DOHH2 (cell line): Measurements from ENCODE around the gene PPP6R3.

ENCODE experiments used
- CTCF ChIP-seq: fragments of 200-600 bp; sonication (generic); IDR thresholded peaks from one replicate; pipeline ENCODE4 v1.5.1; 2014; ENCODE audit warnings: antibody characterized with exemption, mild to moderate bottlenecking, low read depth, low read length; ENCODE audit not compliant: poor library complexity, severe bottlenecking
- EZH2phosphoT487 ChIP-seq: fragments of 200-600 bp; sonication (generic); IDR thresholded peaks from 2 replicates; pipeline ENCODE4 v1.6.1; 2017; ENCODE audit warnings: borderline replicate concordance, mild to moderate bottlenecking, antibody characterized with exemption, low read length, moderate library complexity, mixed read lengths

- no peak for TF ChIP-seq CTCF
- no peak for TF ChIP-seq EZH2phosphoT487
Measured at GRCh38 chr11:68658661-68659060, 198.1 kb downstream of the PPP6R3 start.
